DOHH2 (cell line): ENCODE measurements around the gene TVP23C.

Source experiments
- CTCF ChIP-seq: fragments of 200-600 bp; sonication (generic); IDR thresholded peaks from one replicate; pipeline ENCODE4 v1.5.1; 2014; ENCODE audit warnings: antibody characterized with exemption, mild to moderate bottlenecking, low read depth, low read length; ENCODE audit not compliant: poor library complexity, severe bottlenecking
- EZH2phosphoT487 ChIP-seq: fragments of 200-600 bp; sonication (generic); IDR thresholded peaks from 2 replicates; pipeline ENCODE4 v1.6.1; 2017; ENCODE audit warnings: borderline replicate concordance, mild to moderate bottlenecking, antibody characterized with exemption, low read length, moderate library complexity, mixed read lengths

- no peak for TF ChIP-seq CTCF
- TF ChIP-seq EZH2phosphoT487: no peak
Observed at GRCh38 chr17:15453782-15454181, 109.5 kb downstream of the TVP23C start.
